IMR-90 (cell line): ENCODE data around the gene STARD13.
A peak's percentile ranks its signal among the peaks of the same experiment; 100 is the strongest.

Source experiments
- BHLHE40 ChIP-seq: fragments of 150-350 bp; IDR thresholded peaks from 2 replicates; pipeline ENCODE4 v1.6.1; 2016; ENCODE audit warnings: mild to moderate bottlenecking, low read depth, low read length
- CEBPB ChIP-seq: IDR thresholded peaks from 2 replicates; pipeline ENCODE4 v1.6.1; 2012; ENCODE audit warnings: low read depth, low read length, improper control_type of control experiment
- CHD1 ChIP-seq: IDR thresholded peaks from 2 replicates; pipeline ENCODE4 v1.6.1; 2012; ENCODE audit warnings: low read depth, low read length, improper control_type of control experiment
- FOS ChIP-seq: fragments of 150-350 bp; IDR thresholded peaks from 2 replicates; pipeline ENCODE4 v1.6.1; 2016; ENCODE audit warnings: low read depth, low read length
- MAFK ChIP-seq: IDR thresholded peaks from 2 replicates; pipeline ENCODE4 v1.6.1; 2012; ENCODE audit warnings: low read depth, low read length, improper control_type of control experiment
- MXI1 ChIP-seq: IDR thresholded peaks from 2 replicates; pipeline ENCODE4 v1.6.1; 2012; ENCODE audit warnings: low read depth, mild to moderate bottlenecking, low read length, moderate library complexity, borderline replicate concordance
- POLR2A ChIP-seq: IDR thresholded peaks from 2 replicates; pipeline ENCODE4 v1.6.1; 2012; ENCODE audit warnings: mild to moderate bottlenecking, low read depth, low read length
- RAD21 ChIP-seq: IDR thresholded peaks from 2 replicates; pipeline ENCODE4 v1.6.1; 2012; ENCODE audit warnings: low read length, improper control_type of control experiment
- RCOR1 ChIP-seq: IDR thresholded peaks from 2 replicates; pipeline ENCODE4 v1.6.1; 2012; ENCODE audit warnings: mild to moderate bottlenecking, low read length, improper control_type of control experiment; ENCODE audit not compliant: insufficient replicate concordance
- SMC3 ChIP-seq: fragments of 150-350 bp; IDR thresholded peaks from 2 replicates; pipeline ENCODE4 v1.6.1; 2016; ENCODE audit warnings: low read depth, mild to moderate bottlenecking, antibody characterized with exemption, low read length, moderate library complexity
- TF ChIP-seq, protein P1 (sequence below): fragments of 150-350 bp; IDR thresholded peaks from 2 replicates; pipeline ENCODE4 v1.6.1; 2016; ENCODE audit warnings: low read depth, mild to moderate bottlenecking, low read length, moderate library complexity, borderline replicate concordance
- TF ChIP-seq, protein P2 (sequence below): conservative IDR thresholded peaks from 2 replicates; pipeline ENCODE4 v1.5.1; 2012; ENCODE audit warnings: mild to moderate bottlenecking, low read depth, low read length, improper control_type of control experiment
- TF ChIP-seq, protein P3 (sequence below): fragments of 150-350 bp; IDR thresholded peaks from 2 replicates; pipeline ENCODE4 v1.6.1; 2017; ENCODE audit warnings: mild to moderate bottlenecking, antibody characterized with exemption, low read length, low read depth

DNA sequence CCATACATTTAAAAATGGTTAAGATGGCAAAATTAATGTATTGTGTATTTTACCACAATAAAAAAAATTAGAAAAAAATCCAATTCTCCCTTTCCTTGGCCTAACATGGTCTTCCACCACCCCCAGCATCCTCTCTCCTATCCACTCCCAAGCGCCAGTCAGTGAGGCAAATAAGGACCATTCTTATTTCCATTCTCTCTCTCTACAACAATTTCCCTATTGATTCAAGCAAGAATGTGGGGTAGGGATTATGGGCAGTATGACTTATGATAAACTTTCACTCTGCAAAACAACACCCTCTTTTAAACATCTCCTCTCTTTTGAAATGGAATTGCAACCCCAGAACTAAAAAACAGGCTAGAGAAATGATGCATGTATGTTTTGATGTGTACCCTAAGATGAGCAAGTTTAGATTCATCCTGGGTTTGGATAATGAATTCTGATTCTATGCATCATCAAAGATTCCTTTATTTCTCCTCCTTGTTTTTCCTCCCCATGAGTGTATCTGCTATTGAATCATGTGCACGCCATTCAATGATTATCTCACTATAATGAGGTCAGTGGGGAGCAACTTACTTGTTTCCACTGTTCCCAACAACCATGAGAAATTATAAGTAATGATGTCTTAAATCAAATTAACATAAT, 3.5 kb downstream of the STARD13 start:
- TF ChIP-seq, protein P1, sequence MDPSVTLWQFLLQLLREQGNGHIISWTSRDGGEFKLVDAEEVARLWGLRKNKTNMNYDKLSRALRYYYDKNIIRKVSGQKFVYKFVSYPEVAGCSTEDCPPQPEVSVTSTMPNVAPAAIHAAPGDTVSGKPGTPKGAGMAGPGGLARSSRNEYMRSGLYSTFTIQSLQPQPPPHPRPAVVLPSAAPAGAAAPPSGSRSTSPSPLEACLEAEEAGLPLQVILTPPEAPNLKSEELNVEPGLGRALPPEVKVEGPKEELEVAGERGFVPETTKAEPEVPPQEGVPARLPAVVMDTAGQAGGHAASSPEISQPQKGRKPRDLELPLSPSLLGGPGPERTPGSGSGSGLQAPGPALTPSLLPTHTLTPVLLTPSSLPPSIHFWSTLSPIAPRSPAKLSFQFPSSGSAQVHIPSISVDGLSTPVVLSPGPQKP, result no peak
- TF ChIP-seq, protein P2, sequence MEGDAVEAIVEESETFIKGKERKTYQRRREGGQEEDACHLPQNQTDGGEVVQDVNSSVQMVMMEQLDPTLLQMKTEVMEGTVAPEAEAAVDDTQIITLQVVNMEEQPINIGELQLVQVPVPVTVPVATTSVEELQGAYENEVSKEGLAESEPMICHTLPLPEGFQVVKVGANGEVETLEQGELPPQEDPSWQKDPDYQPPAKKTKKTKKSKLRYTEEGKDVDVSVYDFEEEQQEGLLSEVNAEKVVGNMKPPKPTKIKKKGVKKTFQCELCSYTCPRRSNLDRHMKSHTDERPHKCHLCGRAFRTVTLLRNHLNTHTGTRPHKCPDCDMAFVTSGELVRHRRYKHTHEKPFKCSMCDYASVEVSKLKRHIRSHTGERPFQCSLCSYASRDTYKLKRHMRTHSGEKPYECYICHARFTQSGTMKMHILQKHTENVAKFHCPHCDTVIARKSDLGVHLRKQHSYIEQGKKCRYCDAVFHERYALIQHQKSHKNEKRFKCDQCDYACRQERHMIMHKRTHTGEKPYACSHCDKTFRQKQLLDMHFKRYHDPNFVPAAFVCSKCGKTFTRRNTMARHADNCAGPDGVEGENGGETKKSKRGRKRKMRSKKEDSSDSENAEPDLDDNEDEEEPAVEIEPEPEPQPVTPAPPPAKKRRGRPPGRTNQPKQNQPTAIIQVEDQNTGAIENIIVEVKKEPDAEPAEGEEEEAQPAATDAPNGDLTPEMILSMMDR, result no peak
- peak; percentile 6; the same call in 1 of the 2 replicates for TF ChIP-seq POLR2A
- no peak for TF ChIP-seq SMC3
- peak; percentile 76 for TF ChIP-seq BHLHE40
- no peak for TF ChIP-seq RCOR1
- TF ChIP-seq MAFK, result no peak; the same call in 1 of the 2 replicates
- TF ChIP-seq MXI1, result 0 out of 2 replicates have a peak, but pooled peaks have one; percentile 37
- TF ChIP-seq CHD1, result no peak
- no peak for TF ChIP-seq RAD21
- TF ChIP-seq CEBPB, result peak; percentile 41; the same call in 1 of the 2 replicates
- TF ChIP-seq, protein P3, sequence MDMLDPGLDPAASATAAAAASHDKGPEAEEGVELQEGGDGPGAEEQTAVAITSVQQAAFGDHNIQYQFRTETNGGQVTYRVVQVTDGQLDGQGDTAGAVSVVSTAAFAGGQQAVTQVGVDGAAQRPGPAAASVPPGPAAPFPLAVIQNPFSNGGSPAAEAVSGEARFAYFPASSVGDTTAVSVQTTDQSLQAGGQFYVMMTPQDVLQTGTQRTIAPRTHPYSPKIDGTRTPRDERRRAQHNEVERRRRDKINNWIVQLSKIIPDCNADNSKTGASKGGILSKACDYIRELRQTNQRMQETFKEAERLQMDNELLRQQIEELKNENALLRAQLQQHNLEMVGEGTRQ, result no peak
- peak; percentile 78; the same call in 1 of the 2 replicates for TF ChIP-seq FOS
